HuH-7.5 (cell line): ENCODE data around the gene MAGI2.

Experiments used
- DNase-seq: peaks from one replicate; pipeline ENCODE4 v3.0.0; 2011; ENCODE audit warnings: low spot score

Gene MAGI2

DNA sequence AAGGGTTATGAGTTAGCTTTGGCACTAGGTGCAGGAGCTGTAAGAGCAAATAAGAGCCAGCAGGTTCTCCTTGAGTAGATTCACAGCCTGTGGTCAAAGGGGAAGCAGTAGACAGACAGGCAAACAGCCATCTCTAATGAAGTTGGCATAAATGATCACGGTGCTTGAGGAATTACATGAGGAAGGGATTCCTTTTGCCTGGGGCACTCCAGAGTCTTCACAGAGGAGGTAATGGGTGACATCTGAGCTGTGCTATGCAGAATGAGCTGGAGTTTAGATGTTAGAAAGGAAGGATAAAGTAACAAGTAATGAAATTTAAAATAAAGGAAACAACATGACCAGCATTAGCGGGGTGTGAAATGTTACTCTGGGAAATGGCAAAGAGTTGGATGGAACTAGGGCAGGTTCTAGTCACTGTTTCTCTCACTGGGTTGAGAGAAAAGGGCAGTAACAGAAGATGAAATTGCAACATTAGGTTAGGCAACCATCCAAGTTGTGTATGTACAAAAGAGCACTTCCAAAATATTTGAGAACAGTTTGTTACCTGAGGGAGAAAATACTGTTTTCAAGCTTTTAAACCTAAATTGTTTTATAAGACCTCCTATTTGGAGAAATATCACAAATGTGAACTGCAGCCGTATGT, 1041.1 kb downstream of the MAGI2 start:
- DNase-seq: no peak

DNA sequence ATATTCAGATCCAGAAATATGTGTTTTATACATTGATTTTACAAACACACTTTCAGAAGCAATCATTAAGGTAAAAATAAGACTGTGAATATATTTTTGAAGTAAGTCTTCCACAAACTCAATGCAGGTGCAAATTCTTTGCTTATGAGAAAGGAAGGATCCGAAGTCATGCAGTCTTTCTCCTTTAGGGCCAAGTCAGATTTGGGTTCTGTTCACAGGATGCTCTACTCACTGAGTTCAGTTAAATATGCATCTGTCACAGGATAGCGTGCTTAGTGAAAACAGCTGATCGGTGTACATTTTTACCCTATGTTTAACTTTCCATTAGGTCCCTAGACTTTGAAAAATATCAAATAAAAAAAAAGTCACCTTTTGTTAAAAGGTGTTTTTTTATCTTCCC, 1046.4 kb downstream of the MAGI2 start:
- no peak for DNase-seq

- no peak for DNase-seq
These were observed 1046.9 kb downstream of the MAGI2 start for GRCh38 chr7:78406531-78406930.

DNA sequence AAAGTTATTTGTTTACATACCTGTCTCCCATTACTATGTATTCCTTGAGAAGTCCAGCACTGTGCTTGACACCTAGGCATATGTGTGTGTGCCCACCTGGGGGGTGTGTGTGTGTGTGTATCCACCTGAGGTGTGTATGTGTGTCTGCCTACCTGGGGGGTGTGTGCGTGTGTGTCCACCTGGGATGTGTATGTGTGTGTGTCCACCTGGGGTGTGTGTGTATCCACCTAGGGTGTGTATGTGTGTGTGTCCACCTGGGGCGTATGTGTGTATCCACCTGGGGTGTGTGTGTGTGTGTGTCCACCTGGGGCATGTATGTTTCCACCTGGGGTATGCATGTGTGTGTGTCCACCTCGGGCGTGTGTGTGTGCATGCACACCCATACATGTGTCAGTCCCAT, 1051.4 kb downstream of the MAGI2 start:
- DNase-seq: no peak

- DNase-seq: no peak
These were observed 1053.4 kb downstream of the MAGI2 start for GRCh38 chr7:78400038-78400437.

DNA sequence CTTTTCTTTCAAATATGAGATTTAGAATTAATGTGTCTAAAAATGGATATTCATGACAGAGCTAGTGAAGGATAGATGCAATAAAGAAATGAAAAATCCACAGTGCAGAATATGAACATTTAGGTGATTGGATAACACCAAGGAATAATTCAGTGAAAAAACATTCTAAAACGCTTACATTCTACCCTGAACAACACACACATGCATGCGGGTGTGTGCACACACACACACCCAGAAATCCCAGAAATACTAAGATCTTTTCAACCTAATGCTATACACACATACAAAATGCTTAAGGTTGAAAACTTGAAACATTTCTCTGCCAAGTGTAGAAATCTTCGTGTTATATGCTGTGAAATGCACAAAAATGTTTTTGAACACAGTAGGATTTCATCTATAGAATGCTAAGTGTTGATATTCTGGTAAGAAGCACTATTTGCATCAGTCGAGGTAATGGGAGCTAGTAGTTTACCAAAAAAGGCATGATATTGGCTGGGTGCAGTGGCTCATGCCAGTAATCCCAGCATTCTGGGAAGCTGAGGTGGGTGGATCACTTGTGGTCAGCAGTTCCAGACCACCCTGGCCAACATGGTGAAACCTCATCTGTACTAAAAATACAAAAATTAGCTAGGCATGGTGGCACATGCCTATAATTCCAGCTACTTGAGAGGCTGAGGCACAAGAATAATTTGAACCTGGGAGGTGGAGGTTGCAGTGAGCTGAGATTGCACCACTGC, 1054.3 kb downstream of the MAGI2 start:
- DNase-seq: no peak

DNA sequence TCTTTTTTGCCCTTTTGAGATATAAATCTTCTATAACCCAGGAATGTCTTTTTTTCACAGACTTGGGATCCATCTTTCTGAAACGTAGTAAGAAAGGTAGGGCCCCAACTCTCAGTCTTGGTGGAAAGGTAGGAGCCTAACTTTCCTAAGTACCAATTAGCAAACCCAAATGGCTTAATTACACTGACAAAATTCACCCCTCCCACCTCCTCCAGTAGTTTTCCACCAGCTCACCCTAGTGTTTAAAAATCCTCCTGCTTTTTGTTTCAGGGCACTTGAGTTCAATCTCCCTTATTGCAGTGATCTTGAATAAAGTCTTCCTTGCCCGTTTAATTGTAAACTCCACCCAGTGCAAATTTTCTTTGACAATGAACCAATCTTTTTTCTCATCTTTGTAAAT, 1054.9 kb downstream of the MAGI2 start:
- no peak for DNase-seq

GRCh38 chr7:78398081-78398480, 1055.4 kb downstream of the MAGI2 start:
- DNase-seq: no peak

DNA sequence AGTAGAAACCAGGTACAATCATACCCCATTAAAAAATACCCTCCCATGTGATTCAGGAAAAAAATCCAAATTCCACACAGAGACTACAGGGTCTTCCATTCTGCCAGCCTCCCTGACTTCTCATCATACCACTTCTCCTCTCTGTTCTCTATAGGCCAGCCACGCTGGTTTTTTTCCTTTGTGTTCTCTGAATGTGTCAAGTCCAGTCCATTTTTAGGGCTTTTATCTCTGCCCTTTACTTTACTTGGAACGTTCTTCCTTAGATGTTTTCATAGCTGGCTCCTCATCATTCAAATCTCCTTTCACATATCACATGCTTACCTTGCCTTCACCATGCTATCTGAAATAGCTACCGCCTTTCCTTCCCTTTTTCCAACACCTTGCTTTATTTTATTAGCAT, 1057.3 kb downstream of the MAGI2 start:
- no peak for DNase-seq

GRCh38 chr7:78395298-78396036, 1058.0 kb downstream of the MAGI2 start:
- DNase-seq: no peak

DNA sequence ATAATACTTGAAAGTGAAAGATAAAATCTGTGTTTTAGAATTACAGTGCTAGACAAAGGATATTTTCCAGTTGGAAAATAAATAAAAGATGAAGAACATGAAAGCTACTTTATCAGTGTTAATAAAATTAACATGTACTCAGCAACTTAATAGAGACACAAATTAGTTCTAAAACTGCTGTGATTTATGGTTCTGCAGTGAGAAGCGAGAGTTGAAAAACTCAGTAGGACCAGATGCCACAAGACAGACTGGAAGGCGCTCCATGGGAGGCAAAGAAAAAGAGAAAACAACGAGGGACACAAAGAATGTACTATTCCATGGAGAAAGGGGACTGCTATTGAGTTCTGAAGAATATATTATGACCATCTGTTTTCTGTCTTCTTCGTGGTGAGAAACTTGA, 1064.4 kb downstream of the MAGI2 start:
- DNase-seq: no peak

DNA sequence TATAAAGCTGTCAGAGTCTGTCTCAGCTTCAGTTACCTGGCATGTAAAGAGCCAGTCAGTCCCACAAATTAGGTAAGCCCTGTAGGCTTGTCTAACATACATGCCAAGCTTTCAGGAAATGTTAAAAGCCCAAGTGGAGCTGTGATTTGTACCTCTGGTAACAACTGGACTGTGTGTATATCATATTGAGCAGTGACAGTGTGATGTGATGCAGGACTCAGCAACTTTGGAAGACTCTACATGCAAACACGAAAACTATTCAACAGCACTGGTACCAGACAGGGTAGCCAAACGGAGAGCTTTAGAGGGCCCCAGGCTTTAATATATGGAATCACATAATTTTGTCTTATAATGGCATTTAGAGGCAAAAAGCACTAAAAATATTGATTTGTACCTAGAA, 1066.9 kb downstream of the MAGI2 start:
- DNase-seq: no peak

GRCh38 chr7:78383096-78383880, 1070.2 kb downstream of the MAGI2 start:
- DNase-seq: no peak

GRCh38 chr7:78379148-78379547, 1074.3 kb downstream of the MAGI2 start:
- DNase-seq: no peak

GRCh38 chr7:78377532-78377931, 1075.9 kb downstream of the MAGI2 start:
- DNase-seq: no peak

- DNase-seq: no peak
These were observed 1082.5 kb downstream of the MAGI2 start for GRCh38 chr7:78370936-78371335.

- no peak for DNase-seq
These were observed 1084.7 kb downstream of the MAGI2 start for GRCh38 chr7:78368771-78369170.

GRCh38 chr7:78367280-78367773, 1086.1 kb downstream of the MAGI2 start:
- DNase-seq: no peak

- DNase-seq: no peak
These were observed 1089.6 kb downstream of the MAGI2 start for GRCh38 chr7:78363866-78364265.

DNA sequence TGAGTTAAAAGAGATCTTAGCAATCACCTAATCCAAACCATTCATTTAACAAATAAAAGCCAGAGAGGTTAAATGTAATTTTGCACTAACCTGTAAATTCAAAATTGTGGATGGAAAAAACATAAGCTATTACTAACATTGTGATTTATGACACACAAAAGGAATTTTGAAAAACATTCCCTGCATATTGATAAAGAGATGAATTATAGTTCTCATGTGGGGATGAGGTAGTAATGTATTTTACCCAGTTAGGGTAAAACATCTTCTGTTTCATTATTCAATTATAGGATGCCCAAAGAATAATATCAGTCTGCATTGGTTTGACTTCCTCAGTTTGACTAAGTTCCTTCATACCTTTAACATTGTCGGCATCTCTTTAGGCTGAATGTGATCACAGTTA, 1093.6 kb downstream of the MAGI2 start:
- no peak for DNase-seq

- no peak for DNase-seq
These were observed 1095.8 kb downstream of the MAGI2 start for GRCh38 chr7:78357709-78358108.

DNA sequence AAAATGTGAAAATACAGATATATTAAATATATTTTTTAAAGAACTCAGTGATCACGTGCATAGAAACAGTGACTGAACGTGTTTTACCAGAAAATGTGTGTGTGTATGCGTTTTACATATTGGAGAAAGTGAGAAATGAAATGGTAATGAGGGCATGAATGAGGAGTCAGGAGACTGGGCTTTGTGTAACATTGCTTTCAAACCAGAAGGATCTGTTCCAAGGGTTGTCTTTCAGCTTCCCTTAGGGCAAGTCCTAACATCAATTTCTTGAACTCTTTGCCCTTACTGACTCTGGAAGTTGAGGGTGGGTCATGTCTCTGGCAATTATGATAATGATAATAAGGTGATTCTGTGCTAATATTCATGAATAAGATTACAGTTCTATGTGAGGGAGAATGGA, 1097.6 kb downstream of the MAGI2 start:
- DNase-seq: no peak
